Right atrium auricular region (tissue), 2 donors: ENCODE measurements around the gene MAPK14. TPM values are rescaled to one million over a fixed set of nuclear protein-coding genes. Genes with fewer than 3 reads are reported as not detected.

Experiments
- DNase-seq: peaks from one replicate; pipeline ENCODE4 v3.0.0-alpha.2; 2019; ENCODE audit warnings: low spot score
- H3K27ac ChIP-seq, 2 donors: fragments of 200-600 bp; sonication (generic); 1 replicate in 1 of 2; 2 replicates in 1 of 2; pipeline ENCODE4 v1.5.1; 2016 to 2019
- H3K27me3 ChIP-seq, 2 donors: fragments of 200-600 bp; sonication (generic); one replicate each; pipeline versions ENCODE4 v1.5.1 to v1.6.0; 2017 to 2019
- H3K36me3 ChIP-seq: fragments of 200-600 bp; sonication (generic); one replicate; pipeline ENCODE4 v1.5.1; 2016
- H3K4me1 ChIP-seq, 2 donors: fragments of 200-600 bp; sonication (generic); one replicate each; pipeline versions ENCODE4 v1.5.1 to v1.6.0; 2017 to 2019
- H3K4me3 ChIP-seq, 2 donors: fragments of 200-600 bp; sonication (generic); 1 replicate in 1 of 2; 2 replicates in 1 of 2; pipeline ENCODE4 v1.5.1; 2017 to 2019; ENCODE audit warnings: mild to moderate bottlenecking in 1 of 2, moderate library complexity in 1 of 2
- H3K9me3 ChIP-seq, 2 donors: fragments of 200-600 bp; sonication (generic); one replicate each; pipeline ENCODE4 v1.5.1; 2019
- total RNA-seq, 2 donors: library from RNA; depleted of rRNA; stranded (reverse); fragments of >200 nt; gene quantifications; one replicate each; pipeline ENCODE4 v1.1.0, GENCODE V29; 2016
- TF ChIP-seq, protein P1 (sequence below), 2 donors: fragments of 200-600 bp; sonication (generic); IDR thresholded peaks; one replicate each; pipeline ENCODE4 v1.5.1; 2019; ENCODE audit warnings: antibody characterized with exemption in 2 of 2

The MAPK14 gene
- total RNA-seq, 2 donors from 2014 or later = 39.1 to 46.7 TPM

DNA sequence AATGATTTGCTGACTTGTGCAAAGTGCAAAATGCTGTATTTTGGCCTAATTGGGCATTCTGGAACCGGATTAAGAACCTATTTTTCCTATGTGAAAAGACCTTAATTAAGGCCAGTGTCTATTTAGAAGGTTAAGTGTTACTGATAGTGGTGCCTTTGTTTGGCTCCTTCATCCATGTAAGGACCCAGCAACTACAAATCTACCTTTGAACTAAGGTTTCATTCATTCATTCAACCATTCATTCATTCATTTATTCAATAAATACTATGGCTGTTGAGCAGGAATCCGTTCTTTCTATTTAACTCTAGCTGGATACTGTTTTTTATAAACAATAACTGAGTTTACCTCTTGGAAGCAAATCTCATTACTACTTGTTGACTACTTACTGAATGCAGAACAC, 33.6 kb downstream of the MAPK14 start:
- TF ChIP-seq, protein P1, sequence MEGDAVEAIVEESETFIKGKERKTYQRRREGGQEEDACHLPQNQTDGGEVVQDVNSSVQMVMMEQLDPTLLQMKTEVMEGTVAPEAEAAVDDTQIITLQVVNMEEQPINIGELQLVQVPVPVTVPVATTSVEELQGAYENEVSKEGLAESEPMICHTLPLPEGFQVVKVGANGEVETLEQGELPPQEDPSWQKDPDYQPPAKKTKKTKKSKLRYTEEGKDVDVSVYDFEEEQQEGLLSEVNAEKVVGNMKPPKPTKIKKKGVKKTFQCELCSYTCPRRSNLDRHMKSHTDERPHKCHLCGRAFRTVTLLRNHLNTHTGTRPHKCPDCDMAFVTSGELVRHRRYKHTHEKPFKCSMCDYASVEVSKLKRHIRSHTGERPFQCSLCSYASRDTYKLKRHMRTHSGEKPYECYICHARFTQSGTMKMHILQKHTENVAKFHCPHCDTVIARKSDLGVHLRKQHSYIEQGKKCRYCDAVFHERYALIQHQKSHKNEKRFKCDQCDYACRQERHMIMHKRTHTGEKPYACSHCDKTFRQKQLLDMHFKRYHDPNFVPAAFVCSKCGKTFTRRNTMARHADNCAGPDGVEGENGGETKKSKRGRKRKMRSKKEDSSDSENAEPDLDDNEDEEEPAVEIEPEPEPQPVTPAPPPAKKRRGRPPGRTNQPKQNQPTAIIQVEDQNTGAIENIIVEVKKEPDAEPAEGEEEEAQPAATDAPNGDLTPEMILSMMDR (IDR thresholded peaks at IDR 0.05) = no peak
- H3K27me3 ChIP-seq = no peaks in the 10 kb centered on the region
- H3K4me1 ChIP-seq = peaks cover 0 to 34% of the 10 kb centered on the region in 2 donors
- no peak overlapping the region for H3K27ac ChIP-seq
- H3K9me3 ChIP-seq = no peaks in the 10 kb centered on the region
- DNase-seq = no peak
- peaks cover 13% of the 10 kb centered on the region for H3K36me3 ChIP-seq
- no peak overlapping the region for H3K4me3 ChIP-seq

DNA sequence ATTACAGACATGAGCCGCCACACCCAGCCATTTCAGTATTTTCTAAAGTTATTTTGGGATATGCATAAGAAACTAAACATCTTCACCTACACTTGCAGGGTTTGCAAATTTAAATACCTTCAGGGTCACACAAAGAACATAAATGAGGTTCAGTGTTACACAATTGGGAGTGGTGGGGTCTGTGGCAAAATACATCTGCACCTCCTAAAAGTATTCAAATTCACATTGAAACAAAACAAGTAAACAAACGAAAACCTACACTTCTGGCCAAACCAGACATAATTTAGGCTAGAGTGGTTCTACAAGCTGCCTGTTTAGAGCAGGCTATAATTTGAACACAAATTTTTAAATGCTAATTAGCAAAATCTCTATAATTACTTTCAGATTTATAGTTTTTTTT, 34.6 kb downstream of the MAPK14 start:
- no peaks in the 10 kb centered on the region for H3K27me3 ChIP-seq
- H3K4me1 ChIP-seq = peaks cover 0 to 44% of the 10 kb centered on the region in 2 donors
- no peak overlapping the region for H3K27ac ChIP-seq
- H3K36me3 ChIP-seq = peaks cover 13% of the 10 kb centered on the region
- H3K9me3 ChIP-seq = no peaks in the 10 kb centered on the region
- DNase-seq = no peak
- TF ChIP-seq, protein P1 (IDR thresholded peaks at IDR 0.05) = no peak
- no peak overlapping the region for H3K4me3 ChIP-seq

DNA sequence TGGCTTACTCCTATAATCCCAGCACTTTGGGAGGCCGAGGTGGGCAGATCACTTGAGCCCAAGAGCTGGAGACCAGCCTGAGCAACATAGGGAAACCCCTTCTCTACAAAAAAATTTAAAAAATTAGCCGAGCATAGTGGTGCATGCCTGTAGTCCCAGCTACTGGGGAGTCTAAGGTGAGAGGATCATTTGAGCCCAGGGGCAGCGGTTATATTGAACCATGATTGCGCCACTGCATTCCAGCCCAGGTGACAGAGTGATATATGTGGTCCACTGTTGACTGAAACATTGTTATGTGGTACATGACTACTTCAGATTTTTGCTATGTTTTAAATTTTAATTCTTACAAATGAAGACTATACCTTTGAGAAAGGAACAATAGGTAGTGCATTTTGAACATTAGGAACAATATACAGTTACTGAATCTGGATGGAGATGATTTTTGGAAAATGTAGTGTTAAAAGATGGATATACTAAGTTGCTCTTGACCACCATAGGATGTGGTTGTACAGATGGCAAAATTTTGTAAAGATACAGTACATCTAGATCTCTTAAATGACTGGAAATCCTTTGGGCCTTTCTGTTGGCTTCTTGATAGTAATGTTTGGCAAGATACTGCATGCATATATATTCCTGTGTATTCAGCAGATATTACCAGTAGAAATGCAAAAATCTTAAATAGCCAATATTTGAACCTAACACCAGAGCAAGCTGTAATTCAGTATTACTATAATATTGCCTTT, 35.9 kb downstream of the MAPK14 start:
- Histone ChIP-seq H3K9me3 (no peaks in the 10 kb centered on the region), H3K27me3 (no peaks in the 10 kb centered on the region), H3K4me3 (no peak overlapping the region), H3K4me1 (peaks cover 0 to 54% of the 10 kb centered on the region in 2 donors), H3K27ac (no peak overlapping the region), H3K36me3 (peaks cover 13% of the 10 kb centered on the region)
- no peak for DNase-seq
- TF ChIP-seq, protein P1 (IDR thresholded peaks at IDR 0.05) = no peak

DNA sequence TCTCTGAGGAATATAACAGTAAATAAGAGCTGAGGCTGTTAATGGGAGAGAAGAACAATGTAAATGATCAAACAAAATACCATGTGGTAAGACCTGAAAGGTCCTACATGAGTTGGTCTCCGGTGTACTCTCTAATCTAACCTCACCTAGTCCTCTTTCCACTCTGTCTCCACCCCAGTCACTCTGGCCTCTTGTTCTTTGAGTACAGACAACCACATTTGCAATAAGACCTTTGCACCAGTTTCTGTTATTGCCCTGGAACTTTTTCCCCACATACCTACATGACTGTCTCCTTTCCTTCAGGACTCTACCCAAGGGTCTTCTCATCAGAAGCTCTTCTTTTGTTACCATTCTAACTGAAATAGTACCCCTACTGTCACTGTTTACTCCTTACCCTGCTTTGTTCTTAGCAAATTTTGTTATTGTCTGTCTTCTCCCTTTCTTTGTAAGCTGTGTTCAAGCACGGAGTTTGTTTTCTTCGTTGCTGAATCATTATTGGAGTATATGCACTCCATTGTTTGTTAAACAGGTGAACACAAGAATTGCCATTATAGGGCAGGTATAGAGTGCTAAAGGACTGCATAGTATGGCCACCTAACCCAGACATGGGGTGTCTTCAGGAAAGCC, 37.3 kb downstream of the MAPK14 start:
- TF ChIP-seq, protein P1 (IDR thresholded peaks at IDR 0.05) = no peak
- DNase-seq = no peak
- Histone ChIP-seq H3K27ac (peak overlapping the region in 1 of 2 donors; percentile 17), H3K4me3 (no peak overlapping the region), H3K36me3 (peaks cover 4% of the 10 kb centered on the region), H3K9me3 (no peaks in the 10 kb centered on the region), H3K27me3 (no peaks in the 10 kb centered on the region), H3K4me1 (peaks cover 0 to 68% of the 10 kb centered on the region in 2 donors)

DNA sequence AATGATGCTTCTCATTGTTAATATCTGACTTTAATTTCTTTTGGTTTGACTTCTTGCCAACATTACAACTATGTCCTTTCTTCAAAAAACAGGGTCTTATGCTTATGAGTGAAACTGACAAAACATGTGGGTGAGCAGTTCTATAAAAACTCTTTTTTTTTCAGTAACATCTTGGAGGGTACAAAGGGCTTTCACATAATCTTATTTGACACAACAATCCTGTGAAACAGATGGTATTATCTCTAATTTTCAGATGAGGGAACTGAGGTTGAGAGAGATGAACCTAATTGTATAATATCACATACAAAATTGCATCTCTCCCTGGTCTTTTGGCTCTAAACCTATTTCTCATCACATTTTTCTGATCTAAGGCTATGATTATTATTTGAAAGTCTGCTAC, 38.3 kb downstream of the MAPK14 start:
- Histone ChIP-seq H3K9me3 (no peaks in the 10 kb centered on the region), H3K4me1 (peaks cover 0 to 69% of the 10 kb centered on the region in 2 donors), H3K27me3 (no peaks in the 10 kb centered on the region), H3K4me3 (no peak overlapping the region), H3K27ac (peak overlapping the region in 1 of 2 donors; percentile 73), H3K36me3 (no peaks in the 10 kb centered on the region)
- DNase-seq = no peak
- TF ChIP-seq, protein P1 (IDR thresholded peaks at IDR 0.05) = no peak
